ENCODE data around the gene THAP11. TPM values are rescaled to one million over a fixed set of nuclear protein-coding genes. Genes with fewer than 3 reads are reported as not detected.

THAP11 gene
- total and polyA plus RNA-seq, 2 of the 13 experiments (the other 11 are each of a cell fraction or from before 2014, with no cell fraction given) = 44.2 to 53.4 TPM

DNA sequence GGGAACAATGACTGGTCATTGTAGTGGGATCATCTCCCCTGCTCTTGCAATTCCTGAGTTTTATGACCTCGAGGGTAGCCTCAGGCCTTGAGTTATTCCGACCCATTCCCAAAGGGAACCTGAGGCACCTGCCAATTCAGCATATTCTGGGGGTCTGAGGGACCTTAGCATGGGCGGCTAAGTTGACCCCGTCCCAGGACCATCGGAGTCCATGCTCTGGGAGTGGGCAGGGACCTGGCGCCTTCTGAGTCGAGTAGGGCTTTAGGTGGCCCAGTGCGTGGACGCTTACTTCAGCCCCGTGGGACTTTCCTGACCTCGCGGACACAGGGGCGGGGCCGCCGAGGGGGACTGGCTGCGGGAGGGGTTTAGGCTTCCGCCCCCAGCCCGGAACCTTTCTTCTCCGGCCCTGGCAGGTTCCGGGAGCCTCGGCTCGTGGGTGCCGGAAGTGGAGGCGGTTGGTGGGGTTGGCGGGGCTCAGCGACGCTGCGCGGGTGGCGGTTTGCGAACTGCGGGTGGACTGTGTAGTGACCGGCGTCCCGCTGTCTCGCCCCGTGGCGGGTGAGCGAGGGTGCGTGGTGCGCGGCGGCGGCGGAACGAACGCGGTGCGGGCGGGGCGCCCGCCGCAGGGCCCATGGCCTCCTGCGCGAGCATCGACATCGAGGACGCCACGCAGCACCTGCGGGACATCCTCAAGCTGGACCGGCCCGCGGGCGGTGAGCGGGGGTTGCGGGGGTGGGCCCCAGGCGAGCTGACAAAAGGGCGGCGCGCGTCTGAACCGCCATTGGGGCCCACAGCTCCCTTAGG is 30.7 kb downstream of the THAP11 start, which contains the start of gene EDC4 (continued):
- TF ChIP-seq, protein P1, sequence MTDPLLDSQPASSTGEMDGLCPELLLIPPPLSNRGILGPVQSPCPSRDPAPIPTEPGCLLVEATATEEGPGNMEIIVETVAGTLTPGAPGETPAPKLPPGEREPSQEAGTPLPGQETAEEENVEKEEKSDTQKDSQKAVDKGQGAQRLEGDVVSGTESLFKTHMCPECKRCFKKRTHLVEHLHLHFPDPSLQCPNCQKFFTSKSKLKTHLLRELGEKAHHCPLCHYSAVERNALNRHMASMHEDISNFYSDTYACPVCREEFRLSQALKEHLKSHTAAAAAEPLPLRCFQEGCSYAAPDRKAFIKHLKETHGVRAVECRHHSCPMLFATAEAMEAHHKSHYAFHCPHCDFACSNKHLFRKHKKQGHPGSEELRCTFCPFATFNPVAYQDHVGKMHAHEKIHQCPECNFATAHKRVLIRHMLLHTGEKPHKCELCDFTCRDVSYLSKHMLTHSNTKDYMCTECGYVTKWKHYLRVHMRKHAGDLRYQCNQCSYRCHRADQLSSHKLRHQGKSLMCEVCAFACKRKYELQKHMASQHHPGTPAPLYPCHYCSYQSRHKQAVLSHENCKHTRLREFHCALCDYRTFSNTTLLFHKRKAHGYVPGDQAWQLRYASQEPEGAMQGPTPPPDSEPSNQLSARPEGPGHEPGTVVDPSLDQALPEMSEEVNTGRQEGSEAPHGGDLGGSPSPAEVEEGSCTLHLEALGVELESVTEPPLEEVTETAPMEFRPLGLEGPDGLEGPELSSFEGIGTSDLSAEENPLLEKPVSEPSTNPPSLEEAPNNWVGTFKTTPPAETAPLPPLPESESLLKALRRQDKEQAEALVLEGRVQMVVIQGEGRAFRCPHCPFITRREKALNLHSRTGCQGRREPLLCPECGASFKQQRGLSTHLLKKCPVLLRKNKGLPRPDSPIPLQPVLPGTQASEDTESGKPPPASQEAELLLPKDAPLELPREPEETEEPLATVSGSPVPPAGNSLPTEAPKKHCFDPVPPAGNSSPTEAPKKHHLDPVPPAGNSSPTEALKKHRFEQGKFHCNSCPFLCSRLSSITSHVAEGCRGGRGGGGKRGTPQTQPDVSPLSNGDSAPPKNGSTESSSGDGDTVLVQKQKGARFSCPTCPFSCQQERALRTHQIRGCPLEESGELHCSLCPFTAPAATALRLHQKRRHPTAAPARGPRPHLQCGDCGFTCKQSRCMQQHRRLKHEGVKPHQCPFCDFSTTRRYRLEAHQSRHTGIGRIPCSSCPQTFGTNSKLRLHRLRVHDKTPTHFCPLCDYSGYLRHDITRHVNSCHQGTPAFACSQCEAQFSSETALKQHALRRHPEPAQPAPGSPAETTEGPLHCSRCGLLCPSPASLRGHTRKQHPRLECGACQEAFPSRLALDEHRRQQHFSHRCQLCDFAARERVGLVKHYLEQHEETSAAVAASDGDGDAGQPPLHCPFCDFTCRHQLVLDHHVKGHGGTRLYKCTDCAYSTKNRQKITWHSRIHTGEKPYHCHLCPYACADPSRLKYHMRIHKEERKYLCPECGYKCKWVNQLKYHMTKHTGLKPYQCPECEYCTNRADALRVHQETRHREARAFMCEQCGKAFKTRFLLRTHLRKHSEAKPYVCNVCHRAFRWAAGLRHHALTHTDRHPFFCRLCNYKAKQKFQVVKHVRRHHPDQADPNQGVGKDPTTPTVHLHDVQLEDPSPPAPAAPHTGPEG (CRISPR knock-in tag; IDR thresholded peaks at IDR 0.05) = peak; percentile 94
- TF ChIP-seq ZNF616 (CRISPR knock-in tag; IDR thresholded peaks at IDR 0.05; ENCODE audit: low read depth) (peak; percentile 61), CAMTA2 (CRISPR knock-in tag; IDR thresholded peaks at IDR 0.05; ENCODE audit: borderline replicate concordance) (no peak), HOXA3 (CRISPR knock-in tag; IDR thresholded peaks at IDR 0.05) (peak; percentile 80), ATAD3A (CRISPR knock-in tag; IDR thresholded peaks at IDR 0.05) (no peak), ISL2 (CRISPR knock-in tag; IDR thresholded peaks at IDR 0.05) (peak; percentile 88), PHF21A (CRISPR knock-in tag; IDR thresholded peaks at IDR 0.05) (peak; percentile 86), THYN1 (CRISPR knock-in tag; IDR thresholded peaks at IDR 0.05; ENCODE audit: borderline replicate concordance, low read depth) (no peak), ZMAT3 (CRISPR knock-in tag; conservative IDR thresholded peaks at IDR 0.05) (peak; percentile 96), U2AF2 (IDR thresholded peaks at IDR 0.05; ENCODE audit: low read depth, low read length) (peak; percentile 79; the same call in 1 of the 2 replicates), KLF16 (CRISPR knock-in tag; IDR thresholded peaks at IDR 0.05) (peak; percentile 88 to 98), ZSCAN12 (CRISPR knock-in tag; IDR thresholded peaks at IDR 0.05) (peak; percentile 88; the same call in 1 of the 2 replicates), MXD4 (CRISPR knock-in tag; IDR thresholded peaks at IDR 0.05) (peak; percentile 69; the same call in 1 of the 2 replicates), MYNN (CRISPR knock-in tag; IDR thresholded peaks at IDR 0.05; ENCODE audit: low read depth) (peak; percentile 73; the same call in 1 of the 2 replicates), IKZF4 (CRISPR knock-in tag; IDR thresholded peaks at IDR 0.05; ENCODE audit: borderline replicate concordance, low read depth, not compliant biosample characterization) (peak; percentile 76), ZNF496 (CRISPR knock-in tag; IDR thresholded peaks at IDR 0.05; ENCODE audit: insufficient replicate concordance) (no peak), KLF13 (CRISPR knock-in tag; IDR thresholded peaks at IDR 0.05) (no peak; the same call in 1 of the 2 replicates), ZBTB42 (CRISPR knock-in tag; IDR thresholded peaks at IDR 0.05) (no peak), ZNF746 (CRISPR knock-in tag; IDR thresholded peaks at IDR 0.05) (no peak; the same call in none of the 2 replicates)
- TF ChIP-seq, protein P2, sequence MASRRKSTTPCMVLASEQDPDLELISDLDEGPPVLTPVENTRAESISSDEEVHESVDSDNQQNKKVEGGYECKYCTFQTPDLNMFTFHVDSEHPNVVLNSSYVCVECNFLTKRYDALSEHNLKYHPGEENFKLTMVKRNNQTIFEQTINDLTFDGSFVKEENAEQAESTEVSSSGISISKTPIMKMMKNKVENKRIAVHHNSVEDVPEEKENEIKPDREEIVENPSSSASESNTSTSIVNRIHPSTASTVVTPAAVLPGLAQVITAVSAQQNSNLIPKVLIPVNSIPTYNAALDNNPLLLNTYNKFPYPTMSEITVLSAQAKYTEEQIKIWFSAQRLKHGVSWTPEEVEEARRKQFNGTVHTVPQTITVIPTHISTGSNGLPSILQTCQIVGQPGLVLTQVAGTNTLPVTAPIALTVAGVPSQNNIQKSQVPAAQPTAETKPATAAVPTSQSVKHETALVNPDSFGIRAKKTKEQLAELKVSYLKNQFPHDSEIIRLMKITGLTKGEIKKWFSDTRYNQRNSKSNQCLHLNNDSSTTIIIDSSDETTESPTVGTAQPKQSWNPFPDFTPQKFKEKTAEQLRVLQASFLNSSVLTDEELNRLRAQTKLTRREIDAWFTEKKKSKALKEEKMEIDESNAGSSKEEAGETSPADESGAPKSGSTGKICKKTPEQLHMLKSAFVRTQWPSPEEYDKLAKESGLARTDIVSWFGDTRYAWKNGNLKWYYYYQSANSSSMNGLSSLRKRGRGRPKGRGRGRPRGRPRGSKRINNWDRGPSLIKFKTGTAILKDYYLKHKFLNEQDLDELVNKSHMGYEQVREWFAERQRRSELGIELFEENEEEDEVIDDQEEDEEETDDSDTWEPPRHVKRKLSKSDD (CRISPR knock-in tag; IDR thresholded peaks at IDR 0.05; ENCODE audit: low read depth) = 0 out of 2 replicates have a peak, but pooled peaks have one; percentile 68
- TF ChIP-seq, protein P3, sequence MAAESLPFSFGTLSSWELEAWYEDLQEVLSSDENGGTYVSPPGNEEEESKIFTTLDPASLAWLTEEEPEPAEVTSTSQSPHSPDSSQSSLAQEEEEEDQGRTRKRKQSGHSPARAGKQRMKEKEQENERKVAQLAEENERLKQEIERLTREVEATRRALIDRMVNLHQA (CRISPR knock-in tag; IDR thresholded peaks at IDR 0.05) = no peak

Measured in HepG2 (cell line).